ENCODE measurements around the gene KLHL29. TPM values are rescaled to one million over a fixed set of nuclear protein-coding genes. Genes with fewer than 3 reads are reported as not detected.

The KLHL29 gene
- total RNA-seq, 4 donors from 2014 or later = 10.1 to 27.3 (median 15.7) TPM

DNA sequence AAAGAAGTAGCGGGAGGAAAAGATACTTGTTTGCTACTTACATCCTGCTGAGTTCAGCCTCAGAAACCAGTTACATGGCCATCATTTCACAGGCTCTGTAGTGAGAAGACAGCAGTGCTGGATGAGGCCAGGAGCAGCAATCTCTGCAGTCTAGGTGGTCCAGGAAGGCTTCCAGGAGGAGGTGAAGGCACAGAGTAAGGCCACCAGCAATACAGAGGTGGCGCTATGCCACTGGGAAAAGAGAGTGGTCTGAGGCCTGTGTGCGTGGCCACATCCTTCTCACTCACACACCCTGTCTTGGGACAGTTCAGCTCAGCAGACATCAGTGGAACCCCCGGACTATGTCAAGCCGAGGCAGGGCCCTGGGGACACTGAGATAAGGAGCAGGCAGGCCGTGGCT, 162.7 kb downstream of the KLHL29 start:
- WGBS, 2 donors = 73 to 78% methylated on average over 6 of the region's 6 CpGs
- no peak overlapping the region for H3K4me3 ChIP-seq (ENCODE audit: low read depth, poor library complexity, severe bottlenecking)
- no peak for DNase-seq (ENCODE audit: low spot score in 2 of 2)
- intact Hi-C loops (cut with DNase I; ENCODE audit: low total_unique reads) = no loop called here
- TF ChIP-seq POLR2A (IDR thresholded peaks at IDR 0.05) = no peak
- TF ChIP-seq, protein P1, sequence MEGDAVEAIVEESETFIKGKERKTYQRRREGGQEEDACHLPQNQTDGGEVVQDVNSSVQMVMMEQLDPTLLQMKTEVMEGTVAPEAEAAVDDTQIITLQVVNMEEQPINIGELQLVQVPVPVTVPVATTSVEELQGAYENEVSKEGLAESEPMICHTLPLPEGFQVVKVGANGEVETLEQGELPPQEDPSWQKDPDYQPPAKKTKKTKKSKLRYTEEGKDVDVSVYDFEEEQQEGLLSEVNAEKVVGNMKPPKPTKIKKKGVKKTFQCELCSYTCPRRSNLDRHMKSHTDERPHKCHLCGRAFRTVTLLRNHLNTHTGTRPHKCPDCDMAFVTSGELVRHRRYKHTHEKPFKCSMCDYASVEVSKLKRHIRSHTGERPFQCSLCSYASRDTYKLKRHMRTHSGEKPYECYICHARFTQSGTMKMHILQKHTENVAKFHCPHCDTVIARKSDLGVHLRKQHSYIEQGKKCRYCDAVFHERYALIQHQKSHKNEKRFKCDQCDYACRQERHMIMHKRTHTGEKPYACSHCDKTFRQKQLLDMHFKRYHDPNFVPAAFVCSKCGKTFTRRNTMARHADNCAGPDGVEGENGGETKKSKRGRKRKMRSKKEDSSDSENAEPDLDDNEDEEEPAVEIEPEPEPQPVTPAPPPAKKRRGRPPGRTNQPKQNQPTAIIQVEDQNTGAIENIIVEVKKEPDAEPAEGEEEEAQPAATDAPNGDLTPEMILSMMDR (IDR thresholded peaks at IDR 0.05) = no peak

DNA sequence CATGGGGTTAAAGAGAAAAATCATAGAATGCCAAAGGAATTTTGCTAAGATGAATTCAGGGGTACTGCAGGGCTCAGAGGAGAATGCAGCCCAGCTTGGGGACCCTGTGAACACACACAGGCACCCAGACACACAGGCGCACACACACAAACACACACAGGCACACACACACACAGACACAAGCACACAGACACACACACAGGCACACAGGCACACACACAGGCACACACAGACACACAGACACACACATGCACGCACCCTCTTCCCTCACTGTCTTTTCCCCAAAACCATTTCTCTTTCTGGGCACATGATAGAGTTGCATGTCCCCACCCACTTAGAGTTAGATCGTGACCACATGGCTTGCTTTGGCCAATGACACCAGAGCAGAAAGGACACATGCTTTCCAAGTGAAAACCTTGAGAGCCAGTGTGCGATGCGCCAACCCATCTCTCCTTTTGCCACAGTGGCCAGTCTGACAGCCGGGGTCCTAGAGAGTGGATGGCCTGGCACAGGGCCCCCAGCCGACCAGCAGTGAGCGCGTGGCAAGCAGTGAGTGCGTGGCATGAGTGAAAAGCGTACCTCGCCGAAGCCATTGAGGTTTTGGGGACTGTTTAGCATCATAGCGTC, 163.3 kb downstream of the KLHL29 start:
- 93 to 98% methylated on average over 14 of the region's 14 CpGs for WGBS, 2 donors
- H3K4me3 ChIP-seq (ENCODE audit: low read depth, poor library complexity, severe bottlenecking) = no peak overlapping the region
- intact Hi-C loops (cut with DNase I; ENCODE audit: low total_unique reads) = no loop called here
- no peak for DNase-seq (ENCODE audit: low spot score in 2 of 2)
- no peak for TF ChIP-seq POLR2A (IDR thresholded peaks at IDR 0.05)
- TF ChIP-seq, protein P1 (IDR thresholded peaks at IDR 0.05) = no peak

DNA sequence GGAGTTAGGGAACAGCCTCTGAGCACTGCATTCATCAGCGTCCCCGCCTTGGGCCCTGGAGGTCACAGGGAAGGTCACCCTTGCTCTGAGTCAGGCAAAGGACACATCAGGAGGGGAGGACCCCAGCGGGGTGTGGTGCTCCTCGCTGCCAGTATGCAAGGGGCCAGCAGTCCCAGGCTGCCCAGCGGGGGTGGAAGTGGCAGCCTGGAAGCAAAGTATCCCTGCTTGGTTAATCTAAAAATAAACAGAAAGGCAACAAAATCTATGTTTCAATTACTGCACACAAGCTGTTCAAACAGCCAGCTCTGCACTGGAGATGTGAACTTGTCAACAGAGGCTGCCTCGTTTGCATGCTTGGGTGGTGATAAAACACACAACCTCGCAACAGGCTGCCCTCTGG, 164.1 kb downstream of the KLHL29 start:
- 76 to 80% methylated on average over 6 to 7 of the region's 7 CpGs for WGBS, 2 donors
- intact Hi-C loops (cut with DNase I; ENCODE audit: low total_unique reads) = no loop called here
- DNase-seq (ENCODE audit: low spot score in 2 of 2) = no peak
- no peak overlapping the region for H3K4me3 ChIP-seq (ENCODE audit: low read depth, poor library complexity, severe bottlenecking)
- TF ChIP-seq, protein P1 (IDR thresholded peaks at IDR 0.05) = no peak

DNA sequence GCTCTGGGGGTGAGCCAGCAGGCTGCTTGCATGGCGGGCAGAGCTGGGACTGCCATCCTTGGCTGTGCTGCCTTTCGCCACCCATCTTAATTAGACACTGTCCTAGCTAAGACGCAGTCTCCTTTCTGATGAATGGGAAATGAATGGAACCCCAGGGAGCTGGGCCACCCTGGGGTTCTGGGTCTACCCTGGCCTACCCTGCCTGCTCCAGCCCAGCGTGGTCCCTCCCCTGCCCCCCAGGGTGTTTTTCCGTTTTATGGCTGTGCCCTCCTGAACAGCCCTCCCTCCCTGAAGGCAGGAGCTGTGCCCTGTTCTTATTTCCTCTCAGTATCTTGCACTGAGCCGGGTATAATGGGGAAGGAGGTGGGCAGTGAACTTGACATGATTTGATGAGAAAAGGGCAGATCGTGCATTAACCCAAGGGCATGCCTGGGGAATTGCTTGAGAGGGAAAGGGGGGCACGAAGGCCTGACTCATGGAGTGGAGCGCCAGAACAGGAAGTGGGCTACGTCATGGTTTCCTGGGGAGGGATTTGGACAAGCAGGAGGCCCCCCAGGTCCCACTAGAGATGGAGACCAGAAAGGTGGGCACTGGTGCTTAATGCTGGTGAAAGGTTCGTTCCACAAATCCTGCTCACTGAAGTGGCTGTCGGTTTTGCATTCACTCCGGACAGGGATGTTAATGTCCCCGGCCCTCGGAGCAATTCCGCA, 165.0 kb downstream of the KLHL29 start:
- WGBS, 2 donors = 75 to 79% methylated on average over 15 to 16 of the region's 16 CpGs
- intact Hi-C loops (cut with DNase I; ENCODE audit: low total_unique reads) = no loop called here
- TF ChIP-seq, protein P1 (IDR thresholded peaks at IDR 0.05) = no peak
- TF ChIP-seq POLR2A (IDR thresholded peaks at IDR 0.05) = no peak
- no peak overlapping the region for H3K4me3 ChIP-seq (ENCODE audit: low read depth, poor library complexity, severe bottlenecking)
- DNase-seq (ENCODE audit: low spot score in 2 of 2) = no peak

DNA sequence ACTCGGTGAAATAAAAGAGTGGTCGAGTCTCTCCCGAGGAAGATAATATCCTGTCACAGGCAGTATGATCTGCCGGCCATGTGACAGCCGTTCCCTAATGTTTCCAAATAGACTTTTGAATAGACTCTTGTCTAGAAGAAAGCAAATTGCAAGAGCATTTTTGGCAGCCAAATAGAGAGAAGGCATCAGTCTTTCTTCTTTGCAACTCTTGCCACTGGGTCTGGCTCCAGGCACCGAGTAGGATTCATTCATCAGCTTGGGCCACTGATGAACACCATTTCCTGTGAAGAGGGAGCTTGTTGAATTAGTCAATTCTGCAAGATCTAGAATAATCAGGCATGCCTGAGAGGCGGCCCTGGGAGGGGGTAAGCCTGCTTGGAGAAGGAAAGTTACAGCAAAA, 165.6 kb downstream of the KLHL29 start:
- 59 to 60% methylated on average over 7 of the region's 7 CpGs for WGBS, 2 donors
- no peak for DNase-seq (ENCODE audit: low spot score in 2 of 2)
- TF ChIP-seq, protein P1 (IDR thresholded peaks at IDR 0.05) = no peak
- no peak for TF ChIP-seq POLR2A (IDR thresholded peaks at IDR 0.05)
- intact Hi-C loops (cut with DNase I; ENCODE audit: low total_unique reads) = no loop called here
- H3K4me3 ChIP-seq (ENCODE audit: low read depth, poor library complexity, severe bottlenecking) = no peak overlapping the region
